ENCODE measurements around the gene HOXA3. TPM values are rescaled to one million over a fixed set of nuclear protein-coding genes. Genes with fewer than 3 reads are reported as not detected.

The HOXA3 gene
- total RNA-seq, 1 experiment from 2014 or later, result not detected

- ChIA-PET POLR2A (interaction anchor here (0.9 kb wide), 1 partner anchor 10 kb away, joined by 3 read pairs; no protein-coding TSS in a partner anchor), CTCF (interaction anchor here (1.0 to 2.3 kb wide), 7 partner anchors 10 to 81 kb away, joined by 3 to 10 read pairs (median 4); partner anchors contain the start of genes HOXA10 and HOXA5)
- ATAC-seq (no peak), DNase-seq (ENCODE audit: low spot score) (no peak)
- no peak overlapping the region for H3K4me3 Mint-ChIP-seq
- peaks cover 6% of the 10 kb centered on the region for H3K36me3 Mint-ChIP-seq
- H3K27me3 Mint-ChIP-seq (ENCODE audit: low read depth), result peaks cover 100% of the 10 kb centered on the region
- H3K9me3 Mint-ChIP-seq, result no peaks in the 10 kb centered on the region
- peaks cover 62% of the 10 kb centered on the region for H3K4me1 Mint-ChIP-seq
- H3K27ac Mint-ChIP-seq, result no peak overlapping the region
- TF ChIP-seq NR3C1 (CRISPR knock-in tag; conservative IDR thresholded peaks at IDR 0.05; ENCODE audit: low read depth), result no peak
- no peak for TF ChIP-seq ZNF219 (CRISPR knock-in tag; IDR thresholded peaks at IDR 0.05; ENCODE audit: borderline replicate concordance)
- no peak for TF ChIP-seq ZNF671 (CRISPR knock-in tag; IDR thresholded peaks at IDR 0.05)
- no peak for TF ChIP-seq RELA (CRISPR knock-in tag; IDR thresholded peaks at IDR 0.05; ENCODE audit: borderline replicate concordance)
- no peak for TF ChIP-seq JAZF1 (CRISPR knock-in tag; IDR thresholded peaks at IDR 0.05)
- TF ChIP-seq GTF2I (CRISPR knock-in tag; conservative IDR thresholded peaks at IDR 0.05), result no peak
- TF ChIP-seq SMAD3 (CRISPR knock-in tag; IDR thresholded peaks at IDR 0.05; ENCODE audit: borderline replicate concordance), result no peak
- TF ChIP-seq AR (CRISPR knock-in tag; IDR thresholded peaks at IDR 0.05), result no peak
- TF ChIP-seq, protein P1, sequence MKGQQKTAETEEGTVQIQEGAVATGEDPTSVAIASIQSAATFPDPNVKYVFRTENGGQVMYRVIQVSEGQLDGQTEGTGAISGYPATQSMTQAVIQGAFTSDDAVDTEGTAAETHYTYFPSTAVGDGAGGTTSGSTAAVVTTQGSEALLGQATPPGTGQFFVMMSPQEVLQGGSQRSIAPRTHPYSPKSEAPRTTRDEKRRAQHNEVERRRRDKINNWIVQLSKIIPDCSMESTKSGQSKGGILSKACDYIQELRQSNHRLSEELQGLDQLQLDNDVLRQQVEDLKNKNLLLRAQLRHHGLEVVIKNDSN (CRISPR knock-in tag; IDR thresholded peaks at IDR 0.05), result no peak
- TF ChIP-seq MLX (CRISPR knock-in tag; IDR thresholded peaks at IDR 0.05), result no peak
- TF ChIP-seq, protein P2, sequence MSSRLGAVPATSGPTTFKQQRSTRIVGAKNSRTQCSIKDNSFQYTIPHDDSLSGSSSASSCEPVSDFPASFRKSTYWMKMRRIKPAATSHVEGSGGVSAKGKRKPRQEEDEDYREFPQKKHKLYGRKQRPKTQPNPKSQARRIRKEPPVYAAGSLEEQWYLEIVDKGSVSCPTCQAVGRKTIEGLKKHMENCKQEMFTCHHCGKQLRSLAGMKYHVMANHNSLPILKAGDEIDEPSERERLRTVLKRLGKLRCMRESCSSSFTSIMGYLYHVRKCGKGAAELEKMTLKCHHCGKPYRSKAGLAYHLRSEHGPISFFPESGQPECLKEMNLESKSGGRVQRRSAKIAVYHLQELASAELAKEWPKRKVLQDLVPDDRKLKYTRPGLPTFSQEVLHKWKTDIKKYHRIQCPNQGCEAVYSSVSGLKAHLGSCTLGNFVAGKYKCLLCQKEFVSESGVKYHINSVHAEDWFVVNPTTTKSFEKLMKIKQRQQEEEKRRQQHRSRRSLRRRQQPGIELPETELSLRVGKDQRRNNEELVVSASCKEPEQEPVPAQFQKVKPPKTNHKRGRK (CRISPR knock-in tag; IDR thresholded peaks at IDR 0.05; ENCODE audit: borderline replicate concordance), result no peak
Observed at GRCh38 chr7:27098578-27099451, 53.6 kb downstream of the HOXA3 start.

DNA sequence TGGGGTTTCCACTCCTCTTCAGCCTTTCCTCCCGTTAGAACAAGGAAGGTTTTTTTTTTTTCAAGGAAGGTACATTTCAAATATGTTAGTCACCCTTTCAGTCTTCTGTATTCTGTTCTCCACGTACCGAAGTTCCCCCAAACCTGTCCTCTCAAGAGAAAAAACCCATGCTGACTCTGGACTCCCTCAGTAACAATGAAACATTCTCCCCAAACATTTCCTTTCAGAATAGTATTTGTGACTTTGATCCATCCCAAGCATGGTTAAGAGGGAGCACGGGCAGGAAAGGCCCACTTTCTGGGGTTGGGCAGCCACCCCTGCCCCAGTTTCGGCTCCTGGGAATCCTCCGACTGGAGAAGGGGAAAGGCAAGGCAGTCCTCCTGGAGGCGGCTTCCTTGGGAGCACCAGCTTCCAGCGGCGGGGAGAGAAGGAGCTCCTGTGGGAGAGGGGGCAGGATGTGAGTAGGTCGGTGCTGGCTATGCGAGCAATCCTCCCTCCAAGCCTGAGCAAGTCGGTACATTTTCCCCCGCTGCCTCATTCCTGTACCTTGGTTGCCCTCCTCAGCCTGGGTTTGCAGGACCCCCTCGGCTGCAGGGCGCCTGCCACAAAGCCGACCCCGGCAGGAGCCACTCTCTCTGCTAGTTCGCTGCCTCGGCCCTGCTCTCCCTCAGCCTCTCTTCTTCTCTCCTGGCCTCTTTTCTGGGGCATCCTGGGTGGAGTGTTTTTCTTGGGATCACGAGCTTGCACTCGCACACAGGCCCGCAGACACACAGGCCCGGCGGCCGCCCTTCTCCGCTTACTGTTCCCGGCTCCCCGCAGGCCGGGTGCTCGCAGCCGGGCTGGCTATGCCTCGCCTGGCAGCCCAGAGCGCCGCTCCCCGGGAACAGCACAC, 54.5 kb downstream of the HOXA3 start:
- no peaks in the 10 kb centered on the region for H3K9me3 Mint-ChIP-seq
- no peak overlapping the region for H3K27ac Mint-ChIP-seq
- H3K36me3 Mint-ChIP-seq, result peaks cover 6% of the 10 kb centered on the region
- no peak for ATAC-seq
- peak overlapping the region; percentile 76 for H3K4me3 Mint-ChIP-seq
- DNase-seq (ENCODE audit: low spot score), result no peak
- ChIA-PET POLR2A (interaction anchor here (0.9 kb wide), 1 partner anchor 11 kb away, joined by 3 read pairs; no protein-coding TSS in a partner anchor), CTCF (interaction anchor here (1.0 to 2.7 kb wide), 7 partner anchors 11 to 240 kb away, joined by 4 to 10 read pairs (median 5); partner anchors contain the start of genes HOXA10 and HOXA5)
- TF ChIP-seq ZNF263 (CRISPR knock-in tag; IDR thresholded peaks at IDR 0.05; ENCODE audit: low read depth) (peak; percentile 72; the same call in 1 of the 2 replicates), ZNF423 (CRISPR knock-in tag; IDR thresholded peaks at IDR 0.05) (0 out of 2 replicates have a peak, but pooled peaks have one; percentile 17), GRHL2 (CRISPR knock-in tag; IDR thresholded peaks at IDR 0.05; ENCODE audit: insufficient replicate concordance, severe bottlenecking) (no peak), AR (CRISPR knock-in tag; IDR thresholded peaks at IDR 0.05) (no peak), AFF4 (CRISPR knock-in tag; IDR thresholded peaks at IDR 0.05; ENCODE audit: borderline replicate concordance) (no peak), HMGA2 (CRISPR knock-in tag; IDR thresholded peaks at IDR 0.05) (no peak), MXD4 (CRISPR knock-in tag; IDR thresholded peaks at IDR 0.05; ENCODE audit: borderline replicate concordance) (no peak), ZNF121 (CRISPR knock-in tag; IDR thresholded peaks at IDR 0.05) (no peak)
- H3K27me3 Mint-ChIP-seq (ENCODE audit: low read depth), result peaks cover 100% of the 10 kb centered on the region
- H3K4me1 Mint-ChIP-seq, result peaks cover 62% of the 10 kb centered on the region

Measured in WTC11 (cell line).